Esophagus squamous epithelium (tissue), 5 donors: Measurements from ENCODE around the gene ARMC8. TPM values are rescaled to one million over a fixed set of nuclear protein-coding genes. Genes with fewer than 3 reads are reported as not detected.
"Not testable (repeated sequence)": the region's sequence is repeated elsewhere in the genome, so short reads cannot be mapped to it uniquely, and the experiment has no call there.

Experiments
- DNase-seq: peaks from one replicate; lab custom pipeline; 2025; lab: John Stamatoyannopoulos, UW
- H3K27ac ChIP-seq, 4 donors: fragments of 200-600 bp; sonication (generic); one replicate each; pipeline ENCODE4 v1.5.1; 2016 to 2019; ENCODE audit warnings: mild to moderate bottlenecking in 1 of 4
- H3K27me3 ChIP-seq, 4 donors: fragments of 200-600 bp; sonication (generic); 1 replicate in 3 of 4; 2 replicates in 1 of 4; pipeline versions ENCODE4 v1.5.1 to v1.6.0; 2017 to 2021; ENCODE audit warnings: antibody characterized with exemption in 1 of 4
- H3K36me3 ChIP-seq, 3 donors: fragments of 200-600 bp; sonication (generic); one replicate each; pipeline ENCODE4 v1.5.1; 2016 to 2019
- H3K4me1 ChIP-seq, 3 donors: fragments of 200-600 bp; sonication (generic); one replicate each; pipeline ENCODE4 v1.5.1; 2017 to 2019
- H3K4me3 ChIP-seq, 4 donors: fragments of 200-600 bp; sonication (generic); 1 replicate in 3 of 4; 2 replicates in 1 of 4; pipeline ENCODE4 v1.5.1; 2016 to 2019; ENCODE audit warnings: mild to moderate bottlenecking in 2 of 4, moderate library complexity in 1 of 4
- H3K9me3 ChIP-seq, 3 donors: fragments of 200-600 bp; sonication (generic); one replicate each; pipeline ENCODE4 v1.5.1; 2016 to 2019
- POLR2A ChIP-seq, 4 donors: fragments of 450-650 bp; IDR thresholded peaks; one replicate each; pipeline ENCODE4 v1.6.1; 2017; ENCODE audit warnings: antibody characterized with exemption in 4 of 4, mild to moderate bottlenecking in 4 of 4, moderate library complexity in 3 of 4
- WGBS, 2 donors: methylation state at CpG; one replicate each; pipeline ENCODE4 v1.1.5; 2018; 5-methylcytosine and 5-hydroxymethylcytosine counted together
- intact Hi-C: fragments of 100-400 bp; cut with DNase I; formaldehyde crosslinking; loops from one replicate; pipeline ENCODE4 v1.15.0; 2022
- total RNA-seq, 4 donors: library from RNA; depleted of rRNA; stranded (reverse); fragments of >200 nt; gene quantifications; one replicate each; pipeline ENCODE4 v1.1.0, GENCODE V29; 2016
- TF ChIP-seq, protein P1 (sequence below), 6 experiments: fragments of 450-650 bp in 4 of 6; fragments of 200-600 bp in 2 of 6; sonication (generic) in 2 of 6; IDR thresholded peaks; one replicate each; pipeline ENCODE4 v1.5.1; 2016 to 2019; ENCODE audit warnings: antibody characterized with exemption in 6 of 6, mild to moderate bottlenecking in 4 of 6, moderate library complexity in 4 of 6
- donor health status: DM: yes; HTN: yes; CAD: no.

The ARMC8 gene, protein sequence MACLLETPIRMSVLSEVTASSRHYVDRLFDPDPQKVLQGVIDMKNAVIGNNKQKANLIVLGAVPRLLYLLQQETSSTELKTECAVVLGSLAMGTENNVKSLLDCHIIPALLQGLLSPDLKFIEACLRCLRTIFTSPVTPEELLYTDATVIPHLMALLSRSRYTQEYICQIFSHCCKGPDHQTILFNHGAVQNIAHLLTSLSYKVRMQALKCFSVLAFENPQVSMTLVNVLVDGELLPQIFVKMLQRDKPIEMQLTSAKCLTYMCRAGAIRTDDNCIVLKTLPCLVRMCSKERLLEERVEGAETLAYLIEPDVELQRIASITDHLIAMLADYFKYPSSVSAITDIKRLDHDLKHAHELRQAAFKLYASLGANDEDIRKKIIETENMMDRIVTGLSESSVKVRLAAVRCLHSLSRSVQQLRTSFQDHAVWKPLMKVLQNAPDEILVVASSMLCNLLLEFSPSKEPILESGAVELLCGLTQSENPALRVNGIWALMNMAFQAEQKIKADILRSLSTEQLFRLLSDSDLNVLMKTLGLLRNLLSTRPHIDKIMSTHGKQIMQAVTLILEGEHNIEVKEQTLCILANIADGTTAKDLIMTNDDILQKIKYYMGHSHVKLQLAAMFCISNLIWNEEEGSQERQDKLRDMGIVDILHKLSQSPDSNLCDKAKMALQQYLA
- 10 to 100 TPM; 29.7 to 59.3 (median 34.6) TPM for total RNA-seq

DNA sequence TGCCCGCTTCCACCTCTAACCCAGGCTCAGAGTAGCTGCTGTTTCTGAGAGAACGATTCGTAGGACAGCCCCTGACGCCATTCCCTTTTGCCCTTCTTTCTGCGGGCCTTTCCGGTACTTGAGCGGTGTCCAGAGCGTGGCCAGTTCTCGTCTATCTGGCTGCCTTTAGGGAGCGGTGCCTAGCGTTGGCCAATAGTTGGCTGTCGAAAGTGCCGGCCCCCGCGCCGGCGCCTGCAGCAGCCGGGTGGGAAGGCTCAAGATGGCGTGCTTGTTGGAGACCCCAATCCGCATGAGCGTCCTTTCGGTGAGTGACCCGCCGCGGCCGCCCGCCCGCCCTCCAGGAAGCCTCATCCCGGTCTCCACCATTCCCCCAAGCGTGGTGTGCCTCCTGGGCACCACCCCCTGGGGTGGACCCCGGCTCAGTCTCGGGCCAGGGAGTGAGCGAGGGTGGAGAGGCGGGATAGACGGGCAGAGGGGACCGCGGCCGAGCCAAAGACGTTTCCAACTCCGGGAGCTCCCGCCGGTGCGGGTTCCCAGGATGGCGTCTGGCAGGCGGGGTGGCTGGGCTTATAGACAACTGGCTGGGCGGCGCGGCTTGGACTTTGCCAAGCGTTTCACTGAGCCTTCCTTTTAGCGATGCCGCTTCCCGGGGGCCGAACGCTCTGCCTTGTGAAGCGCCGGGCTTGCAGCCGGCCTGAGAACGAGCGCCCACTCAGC is at the start of gene ARMC8:
Gene ARMC8 (plus strand): TSS at position 6 of the 717 bp plus-strand sequence. CDS start 254 bp downstream, at position 260.
- peak within 1 kb of the TSS; percentile 93 to 99 (median 98) for H3K27ac ChIP-seq
- DNase-seq, result peak; percentile 23
- peaks cover 0 to 11% (median 0%) of the 10 kb centered on the region in 4 donors for H3K27me3 ChIP-seq
- H3K9me3 ChIP-seq, result no peaks in the 10 kb centered on the region
- intact Hi-C loops, result no loop called here
- TF ChIP-seq POLR2A (IDR thresholded peaks at IDR 0.05), result peak in 3 of 4 donors; percentile 51 to 81 (median 72)
- TF ChIP-seq, protein P1, sequence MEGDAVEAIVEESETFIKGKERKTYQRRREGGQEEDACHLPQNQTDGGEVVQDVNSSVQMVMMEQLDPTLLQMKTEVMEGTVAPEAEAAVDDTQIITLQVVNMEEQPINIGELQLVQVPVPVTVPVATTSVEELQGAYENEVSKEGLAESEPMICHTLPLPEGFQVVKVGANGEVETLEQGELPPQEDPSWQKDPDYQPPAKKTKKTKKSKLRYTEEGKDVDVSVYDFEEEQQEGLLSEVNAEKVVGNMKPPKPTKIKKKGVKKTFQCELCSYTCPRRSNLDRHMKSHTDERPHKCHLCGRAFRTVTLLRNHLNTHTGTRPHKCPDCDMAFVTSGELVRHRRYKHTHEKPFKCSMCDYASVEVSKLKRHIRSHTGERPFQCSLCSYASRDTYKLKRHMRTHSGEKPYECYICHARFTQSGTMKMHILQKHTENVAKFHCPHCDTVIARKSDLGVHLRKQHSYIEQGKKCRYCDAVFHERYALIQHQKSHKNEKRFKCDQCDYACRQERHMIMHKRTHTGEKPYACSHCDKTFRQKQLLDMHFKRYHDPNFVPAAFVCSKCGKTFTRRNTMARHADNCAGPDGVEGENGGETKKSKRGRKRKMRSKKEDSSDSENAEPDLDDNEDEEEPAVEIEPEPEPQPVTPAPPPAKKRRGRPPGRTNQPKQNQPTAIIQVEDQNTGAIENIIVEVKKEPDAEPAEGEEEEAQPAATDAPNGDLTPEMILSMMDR (IDR thresholded peaks at IDR 0.05), result no peak
- H3K36me3 ChIP-seq, result peaks cover 0 to 3% (median 0%) of the 10 kb centered on the region in 3 donors
- 0 to 3% methylated on average over 2 to 7 of the region's 59 CpGs for WGBS, 2 donors
- H3K4me3 ChIP-seq, result peak within 1 kb of the TSS; percentile 81 to 98 (median 94)
- H3K4me1 ChIP-seq, result peaks cover 0 to 44% (median 14%) of the 10 kb centered on the region in 3 donors

DNA sequence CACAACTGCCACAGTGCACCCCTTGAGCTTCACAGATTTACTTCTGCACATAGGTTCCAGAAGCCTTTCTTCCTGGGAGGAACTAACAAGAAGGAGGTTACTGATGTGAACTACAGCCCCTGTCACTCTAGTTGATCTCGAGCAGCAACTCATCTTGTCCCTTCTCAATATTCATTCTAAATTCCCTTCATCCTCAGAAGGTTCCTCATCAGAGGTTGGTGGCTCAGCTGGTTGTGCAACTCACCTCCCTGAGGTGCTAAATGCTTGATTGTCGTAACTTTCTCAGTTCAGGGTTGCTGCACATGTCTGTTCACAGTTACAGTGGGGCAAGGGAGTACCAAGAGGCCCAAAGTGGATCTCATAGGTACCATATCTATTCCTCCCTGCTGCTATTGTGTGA is 49.2 kb upstream of the ARMC8 start:
- Histone ChIP-seq H3K27me3 (no peaks in the 10 kb centered on the region), H3K4me3 (no peak overlapping the region), H3K9me3 (no peaks in the 10 kb centered on the region), H3K27ac (no peak overlapping the region), H3K36me3 (no peaks in the 10 kb centered on the region), H3K4me1 (no peaks in the 10 kb centered on the region)
- 57 to 75% methylated on average over 2 of the region's 2 CpGs for WGBS, 2 donors
- intact Hi-C loops, result no loop called here
- no peak for DNase-seq
- TF ChIP-seq, protein P1 (IDR thresholded peaks at IDR 0.05), result no peak
- no peak for TF ChIP-seq POLR2A (IDR thresholded peaks at IDR 0.05)

DNA sequence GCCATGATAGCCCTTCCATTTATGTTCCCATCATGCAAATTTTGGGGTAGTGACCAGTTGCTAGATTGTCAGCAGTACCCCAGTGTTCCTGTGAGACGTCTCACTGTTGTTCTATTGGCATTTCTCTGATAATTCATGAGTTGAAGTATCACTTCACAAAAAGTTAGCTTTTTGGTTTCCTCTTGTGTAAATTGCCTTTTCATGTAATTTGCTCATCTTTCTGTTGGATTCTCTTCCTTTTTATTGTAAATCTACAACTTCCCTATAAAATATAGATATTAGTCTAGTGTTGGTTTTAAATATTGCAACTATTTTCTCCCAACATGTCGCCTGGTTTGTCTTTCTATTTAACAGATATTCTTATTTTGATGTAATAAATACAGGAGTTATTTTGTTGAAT is 47.4 kb upstream of the ARMC8 start:
- no peak for DNase-seq
- no peaks in the 10 kb centered on the region for H3K36me3 ChIP-seq
- no peaks in the 10 kb centered on the region for H3K9me3 ChIP-seq
- no peak for TF ChIP-seq POLR2A (IDR thresholded peaks at IDR 0.05)
- TF ChIP-seq, protein P1 (IDR thresholded peaks at IDR 0.05), result no peak
- WGBS, 2 donors, result 37 to 38% methylated on average over 2 of the region's 2 CpGs
- no peak overlapping the region for H3K4me3 ChIP-seq
- H3K27ac ChIP-seq, result no peak overlapping the region
- no peaks in the 10 kb centered on the region for H3K27me3 ChIP-seq
- no peaks in the 10 kb centered on the region for H3K4me1 ChIP-seq
- intact Hi-C loops, result no loop called here

DNA sequence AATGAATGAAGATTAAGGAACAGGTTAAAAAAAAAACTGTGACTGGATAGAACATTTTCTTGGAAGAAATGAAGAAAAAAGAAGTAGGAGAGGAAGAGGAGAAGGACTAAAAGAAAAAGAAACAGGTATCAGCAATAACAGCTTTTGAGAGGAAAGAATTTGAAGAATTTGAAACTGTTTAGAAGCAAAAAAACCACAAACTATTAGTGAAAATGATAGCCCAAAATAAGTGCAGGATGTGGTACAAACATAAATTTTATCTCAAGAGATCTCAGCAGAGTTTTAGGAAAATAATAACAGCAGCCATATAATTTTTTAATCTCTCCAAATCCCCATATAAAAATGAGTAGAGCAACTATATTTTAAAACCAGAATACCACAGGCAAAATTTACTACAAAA is 46.2 kb upstream of the ARMC8 start:
- Histone ChIP-seq H3K27ac (no peak overlapping the region), H3K36me3 (no peaks in the 10 kb centered on the region), H3K9me3 (no peaks in the 10 kb centered on the region), H3K27me3 (no peaks in the 10 kb centered on the region), H3K4me1 (no peaks in the 10 kb centered on the region), H3K4me3 (no peak overlapping the region)
- TF ChIP-seq, protein P1 (IDR thresholded peaks at IDR 0.05), result no peak
- TF ChIP-seq POLR2A (IDR thresholded peaks at IDR 0.05), result no peak
- no peak for DNase-seq
- intact Hi-C loops, result no loop called here

DNA sequence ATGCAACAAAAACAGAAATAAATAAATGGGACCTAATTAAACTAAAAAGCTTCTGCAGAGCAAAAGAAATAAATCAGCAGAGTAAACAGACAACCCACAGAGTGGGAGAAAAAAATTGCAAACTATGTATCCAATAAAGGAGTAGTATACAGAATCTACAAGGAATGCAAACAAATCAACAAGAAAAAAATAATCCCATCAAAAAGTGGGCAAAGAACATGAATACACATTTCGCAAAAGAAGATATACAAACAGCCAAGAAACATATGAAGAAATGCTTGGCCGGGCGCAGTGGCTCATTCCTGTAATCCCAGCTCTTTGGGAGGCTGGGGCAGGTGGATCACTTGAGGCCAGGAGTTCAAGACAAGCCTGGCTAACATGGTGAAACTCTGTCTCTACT is 44.9 kb upstream of the ARMC8 start:
- 72 to 92% methylated on average over 3 of the region's 3 CpGs for WGBS, 2 donors
- DNase-seq, H3K27ac ChIP-seq, H3K36me3 ChIP-seq, H3K9me3 ChIP-seq, H3K4me3 ChIP-seq, H3K27me3 ChIP-seq, H3K4me1 ChIP-seq, intact Hi-C loops: not testable (repeated sequence)
